HG02571 (cell line): Measurements from ENCODE around the gene CEP72.
"Not testable (repeated sequence)": the region's sequence is repeated elsewhere in the genome, so short reads cannot be mapped to it uniquely, and the experiment has no call there.

ENCODE experiments used
- ATAC-seq: cut with Tn5 transposase; IDR thresholded peaks from one replicate; pipeline ENCODE4 v1.9.1; 2021; ENCODE audit warnings: mild to moderate bottlenecking, moderate library complexity; ENCODE audit not compliant: unreplicated experiment

The CEP72 gene

DNA sequence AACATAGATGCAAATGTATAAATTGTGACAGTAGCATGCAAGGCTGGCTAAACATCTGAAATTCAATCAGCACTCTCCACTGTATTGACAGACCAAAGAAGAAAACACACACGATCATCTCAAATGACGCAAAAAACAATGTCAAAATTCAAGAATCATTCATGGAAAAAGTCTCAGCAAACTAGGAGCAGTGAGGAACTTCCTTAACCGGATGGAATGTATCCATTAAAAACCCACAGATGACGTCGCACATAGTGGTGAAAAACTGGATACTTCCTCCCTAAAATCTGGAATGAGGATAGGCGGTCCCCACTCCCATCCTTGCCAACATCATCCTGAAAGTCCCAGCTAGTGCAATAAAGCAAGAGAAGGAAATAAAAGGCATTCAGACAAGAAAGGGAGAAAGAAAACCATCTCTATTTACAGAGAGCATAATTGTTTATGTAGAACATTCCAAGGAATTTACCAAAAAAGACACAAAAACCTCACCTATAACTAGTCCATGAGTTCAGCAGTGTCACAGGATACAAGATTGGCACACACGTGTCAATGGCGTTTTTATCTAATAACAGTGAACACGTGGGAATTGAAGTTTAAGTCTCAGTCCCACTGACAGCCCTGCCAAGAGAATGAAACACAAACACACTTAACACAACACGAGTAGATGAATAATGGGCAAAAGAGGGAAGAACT is 14.1 kb upstream of the CEP72 start:
- no peak for ATAC-seq

DNA sequence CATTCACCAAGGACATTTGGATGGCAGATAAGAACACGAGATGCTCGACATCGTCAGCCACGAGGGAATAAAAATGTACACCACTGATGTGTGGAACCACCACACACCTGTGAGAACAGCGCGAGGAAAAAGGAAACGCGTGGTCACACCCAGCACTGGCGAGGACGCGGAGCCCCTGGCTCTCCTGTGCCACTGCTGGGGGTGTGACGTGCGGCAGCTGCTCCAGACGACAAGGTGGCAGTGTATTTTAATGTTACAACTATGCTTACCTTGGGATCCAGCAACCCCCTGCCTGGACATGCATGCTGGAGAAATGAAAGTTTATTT is 13.6 kb upstream of the CEP72 start:
- ATAC-seq = no peak

- no peak for ATAC-seq
Measured at GRCh38 chr5:600886-601541, 11.1 kb upstream of the CEP72 start.

GRCh38 chr5:601771-602465 is 10.2 kb upstream of the CEP72 start:
- no peak for ATAC-seq

- no peak for ATAC-seq
Measured at GRCh38 chr5:602466-603035, 9.6 kb upstream of the CEP72 start.

GRCh38 chr5:603081-603998 is 8.8 kb upstream of the CEP72 start:
- ATAC-seq = no peak

DNA sequence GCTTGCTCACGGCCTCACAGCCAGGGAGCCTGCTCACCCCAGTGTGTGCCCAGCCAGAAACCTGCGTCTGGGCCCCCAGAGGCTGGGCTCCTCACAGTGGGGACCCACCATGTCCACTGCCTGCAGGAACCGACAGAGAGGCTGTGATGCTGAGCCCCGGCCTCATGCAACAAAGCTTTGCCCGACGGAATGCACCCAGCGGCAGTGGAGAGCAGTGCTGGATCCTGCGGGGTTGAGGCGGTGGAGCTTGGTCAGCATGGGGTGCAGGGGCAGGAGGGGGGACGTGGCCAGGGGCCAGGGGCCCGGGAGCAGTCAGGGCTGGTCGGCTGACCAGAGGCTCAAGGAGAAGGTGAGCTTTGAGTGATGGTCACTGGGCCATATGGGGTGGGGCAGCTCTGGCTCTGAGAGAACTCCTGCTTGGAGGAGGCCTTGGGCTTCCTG is 7.7 kb upstream of the CEP72 start:
- no peak for ATAC-seq

- ATAC-seq = not testable (repeated sequence)
Measured at GRCh38 chr5:605090-605489, 7.0 kb upstream of the CEP72 start.

- no peak for ATAC-seq
Measured at GRCh38 chr5:606061-606460, 6.1 kb upstream of the CEP72 start.

GRCh38 chr5:606526-607399 is 5.4 kb upstream of the CEP72 start:
- no peak for ATAC-seq

DNA sequence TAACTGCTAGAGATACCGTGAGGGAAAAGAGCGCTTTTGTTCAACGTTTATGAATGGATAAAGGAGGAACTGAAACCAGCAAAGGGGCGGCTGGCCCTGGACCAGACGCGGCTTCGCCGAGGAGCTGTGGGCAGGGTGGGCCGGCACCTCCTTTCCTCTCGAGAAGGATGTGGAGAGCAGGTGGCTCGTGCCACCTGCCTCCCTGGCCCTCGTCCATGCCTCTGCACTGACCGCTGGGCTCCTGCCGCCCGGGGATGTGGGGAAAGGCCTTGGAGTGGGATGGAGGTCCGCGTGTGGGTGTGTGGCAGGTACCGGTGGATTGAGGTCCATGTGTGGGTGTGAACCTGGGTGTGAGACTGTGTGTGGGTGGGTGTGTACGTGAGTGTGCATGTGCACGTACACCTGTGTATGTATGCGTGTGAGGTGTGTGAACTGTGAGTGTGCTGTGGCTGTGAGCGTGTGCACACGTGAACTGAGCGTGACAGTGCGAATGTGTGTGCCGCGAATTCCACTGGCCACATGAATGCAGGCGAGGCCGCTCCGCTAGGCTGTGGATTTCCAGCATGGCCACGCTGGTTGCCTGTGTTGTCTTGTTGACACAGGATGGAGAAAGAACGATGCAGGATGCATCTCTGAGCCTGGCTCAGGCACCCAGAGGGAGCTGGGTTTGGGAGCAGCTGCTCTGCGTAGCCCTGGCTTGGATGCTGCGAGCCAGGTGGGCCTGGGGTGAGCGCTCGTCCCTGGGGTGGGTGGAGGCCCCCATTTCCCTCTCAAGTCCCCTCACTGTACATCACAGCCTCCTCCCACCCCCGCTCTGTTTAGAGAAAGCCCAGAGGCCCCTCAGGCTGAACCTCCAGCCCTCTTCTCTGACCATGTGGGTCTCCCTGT is 4.4 kb upstream of the CEP72 start:
- ATAC-seq = no peak

DNA sequence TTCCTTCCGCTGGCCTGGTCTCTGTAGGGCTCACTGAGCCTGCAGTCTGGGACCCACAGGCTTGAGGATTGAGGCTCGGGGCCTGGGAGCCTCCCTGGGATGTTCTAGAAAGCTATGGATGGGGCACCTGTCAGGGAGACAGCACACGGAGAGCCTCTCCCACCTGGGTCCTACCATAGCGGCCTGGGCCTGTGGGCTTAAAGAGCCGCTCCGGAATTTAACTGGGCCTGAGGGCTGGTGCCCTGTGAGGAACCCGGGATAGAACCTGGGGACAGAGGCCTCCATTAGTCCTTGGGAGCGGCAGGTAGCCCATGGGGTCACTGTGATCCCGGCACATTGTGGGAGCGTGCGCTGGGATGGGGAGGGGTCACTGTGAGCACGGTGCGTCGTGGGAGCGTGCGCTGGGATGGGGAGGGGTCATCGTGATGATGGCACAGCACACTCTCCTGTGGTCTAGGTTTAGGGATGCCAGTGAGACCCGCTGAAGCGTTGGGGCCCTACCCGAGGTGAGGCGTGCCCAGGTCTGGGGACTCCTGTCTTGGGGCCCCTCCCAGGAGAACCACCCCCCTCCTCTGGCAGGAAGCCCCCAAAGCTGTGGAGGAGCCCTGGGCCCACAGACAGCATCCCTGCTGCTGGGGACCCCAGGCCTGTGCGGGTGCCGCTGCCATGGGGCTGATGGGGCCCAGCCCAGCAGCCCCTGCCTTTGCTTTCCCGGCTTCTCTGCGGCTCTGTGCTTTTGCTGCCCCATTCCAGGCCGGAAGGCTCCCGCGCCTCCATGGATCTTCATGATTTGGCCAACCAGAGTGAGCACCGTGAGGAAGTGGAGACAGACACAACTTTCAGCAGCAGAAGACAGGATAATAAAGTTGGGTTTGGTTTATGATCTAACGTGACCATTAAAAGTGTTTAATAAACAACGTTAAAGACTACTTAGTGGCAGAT is 3.4 kb upstream of the CEP72 start:
- no peak for ATAC-seq

- ATAC-seq = no peak
Measured at GRCh38 chr5:609506-609905, 2.6 kb upstream of the CEP72 start.

DNA sequence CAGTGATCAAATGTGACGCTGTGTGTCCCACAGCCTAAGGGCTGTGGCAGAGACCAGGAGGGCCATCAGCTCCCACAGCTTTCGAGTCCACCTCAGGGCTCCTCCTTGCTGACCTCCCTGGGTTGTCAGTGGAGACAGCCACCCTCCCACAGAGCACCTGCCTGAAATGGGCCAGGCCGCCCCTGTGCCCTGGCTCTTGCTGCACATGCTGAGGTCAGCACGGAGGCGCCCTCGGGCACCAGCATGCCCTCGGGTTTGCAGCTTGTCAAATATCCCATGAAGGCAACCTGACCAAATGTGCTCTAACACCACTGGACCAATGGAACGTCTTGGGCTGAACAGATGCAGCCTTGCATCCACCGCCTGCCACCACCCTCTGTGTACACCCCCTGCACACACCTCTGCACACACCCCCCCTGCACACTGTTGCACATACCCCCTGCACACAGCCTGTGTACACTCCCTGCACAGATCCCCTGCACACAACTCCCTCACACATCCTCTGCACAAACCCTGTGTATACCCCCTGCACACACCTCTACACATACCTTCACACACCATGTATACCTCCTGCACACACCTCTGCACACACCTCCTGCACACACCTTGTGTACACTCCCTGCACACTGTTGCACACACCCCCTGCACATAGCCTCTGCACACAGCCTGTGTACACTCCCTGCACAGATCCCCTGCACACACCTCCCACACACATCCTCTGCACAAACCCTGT is 2.0 kb upstream of the CEP72 start:
- no peak for ATAC-seq

DNA sequence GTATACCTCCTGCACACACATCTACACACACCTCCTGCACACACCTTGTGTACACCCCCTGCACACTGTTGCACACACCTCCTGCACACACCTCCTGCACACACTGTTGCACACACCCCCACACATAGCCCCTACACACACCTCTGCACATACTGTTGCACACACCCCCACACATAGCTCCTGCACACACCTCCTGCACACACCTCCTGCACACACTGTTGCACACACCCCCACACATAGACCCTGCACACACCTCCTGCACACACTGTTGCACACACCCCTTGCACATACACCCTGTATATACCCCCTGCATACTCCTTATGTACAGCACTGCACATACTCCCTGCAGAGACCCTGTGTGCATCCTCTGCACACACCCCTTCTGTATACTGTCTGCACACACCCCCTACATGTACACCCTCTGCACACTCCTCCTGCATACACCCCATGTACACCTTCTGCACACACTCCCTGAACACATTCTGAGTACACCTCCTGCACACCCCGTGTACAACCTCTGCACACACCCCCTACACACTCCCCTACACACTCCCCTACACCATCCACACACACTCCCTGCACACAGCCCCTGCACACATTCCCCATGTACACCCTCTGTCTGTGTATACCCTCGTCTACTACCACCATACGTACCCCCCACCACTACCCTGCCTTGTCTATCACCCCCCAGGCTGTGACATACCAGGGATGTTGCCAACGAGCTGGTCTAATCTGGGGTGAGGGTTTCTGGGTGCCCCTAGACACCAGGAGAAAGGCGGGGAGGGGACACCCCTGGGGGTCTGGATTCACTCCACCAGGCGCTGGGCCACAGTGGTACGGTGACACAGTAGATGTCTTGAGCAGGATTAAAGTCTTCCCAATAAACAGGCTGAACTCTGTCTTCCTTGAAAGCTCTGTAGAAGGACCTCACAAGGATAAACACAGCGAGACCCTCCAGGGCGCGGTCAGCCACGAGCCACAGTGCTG is 1.1 kb upstream of the CEP72 start:
- no peak for ATAC-seq
